ENCODE data around the gene ZNF681. TPM values are rescaled to one million over a fixed set of nuclear protein-coding genes. Genes with fewer than 3 reads are reported as not detected.

The ZNF681 gene
- total RNA-seq, 6 experiments from 2014 or later, result under 0.01 to 0.49 (median 0.08) TPM

- Histone ChIP-seq H3K36me3 (no peaks in the 10 kb centered on the region), H3K4me3 (no peak overlapping the region), H3K9me3 (no peaks in the 10 kb centered on the region), H3K4me1 (no peaks in the 10 kb centered on the region), H3K27me3 (no peaks in the 10 kb centered on the region), H3K27ac (no peak overlapping the region)
- intact Hi-C loops (cut with DNase I), result no loop called here
- no peak for TF ChIP-seq CTCF (IDR thresholded peaks at IDR 0.05)
- TF ChIP-seq POLR2A (IDR thresholded peaks at IDR 0.05), result no peak
- ATAC-seq (no peak), DNase-seq (no peak)
Observed at GRCh38 chr19:23800868-23801267, 42.2 kb upstream of the ZNF681 start.

- Histone ChIP-seq H3K4me1 (no peaks in the 10 kb centered on the region), H3K9me3 (no peaks in the 10 kb centered on the region), H3K36me3 (no peaks in the 10 kb centered on the region), H3K27ac (no peak overlapping the region), H3K27me3 (no peaks in the 10 kb centered on the region), H3K4me3 (no peak overlapping the region)
- DNase-seq (no peak), ATAC-seq (no peak)
- intact Hi-C loops (cut with DNase I), result no loop called here
- TF ChIP-seq POLR2A (IDR thresholded peaks at IDR 0.05) (no peak), CTCF (IDR thresholded peaks at IDR 0.05) (no peak)
- 64% methylated on average over 3 of the region's 3 CpGs for WGBS (ENCODE audit: insufficient coverage, low coverage, low lambda C conversion rate, missing lambda C conversion rate)
Observed at GRCh38 chr19:23800271-23800670, 41.6 kb upstream of the ZNF681 start.

- intact Hi-C loops (cut with DNase I), result no loop called here
- no peak for TF ChIP-seq CTCF (IDR thresholded peaks at IDR 0.05)
- no peak for TF ChIP-seq POLR2A (IDR thresholded peaks at IDR 0.05)
- H3K4me1 ChIP-seq, result no peaks in the 10 kb centered on the region
- H3K4me3 ChIP-seq, result no peak overlapping the region
- no peak for ATAC-seq
- DNase-seq, result no peak
- H3K36me3 ChIP-seq, result no peaks in the 10 kb centered on the region
- no peak overlapping the region for H3K27ac ChIP-seq
- no peaks in the 10 kb centered on the region for H3K27me3 ChIP-seq
- no peaks in the 10 kb centered on the region for H3K9me3 ChIP-seq
- 50% methylated on average over 1 of the region's 5 CpGs for WGBS (ENCODE audit: insufficient coverage, low coverage, low lambda C conversion rate, missing lambda C conversion rate)
Observed at GRCh38 chr19:23799321-23799720, 40.6 kb upstream of the ZNF681 start.

GRCh38 chr19:23795462-23795861 is 36.8 kb upstream of the ZNF681 start:
- Histone ChIP-seq H3K9me3 (no peaks in the 10 kb centered on the region), H3K4me1 (no peaks in the 10 kb centered on the region), H3K27me3 (no peaks in the 10 kb centered on the region), H3K36me3 (no peaks in the 10 kb centered on the region), H3K4me3 (no peak overlapping the region), H3K27ac (no peak overlapping the region)
- no peak for DNase-seq
- TF ChIP-seq CTCF (IDR thresholded peaks at IDR 0.05), result no peak
- no peak for TF ChIP-seq POLR2A (IDR thresholded peaks at IDR 0.05)
- no peak for ATAC-seq
- intact Hi-C loops (cut with DNase I), result no loop called here

- Histone ChIP-seq H3K4me1 (no peaks in the 10 kb centered on the region), H3K27ac (no peak overlapping the region), H3K4me3 (no peak overlapping the region), H3K27me3 (no peaks in the 10 kb centered on the region), H3K36me3 (no peaks in the 10 kb centered on the region), H3K9me3 (no peaks in the 10 kb centered on the region)
- DNase-seq (no peak), ATAC-seq (no peak)
- 85% methylated on average over 5 of the region's 5 CpGs for WGBS (ENCODE audit: insufficient coverage, low coverage, low lambda C conversion rate, missing lambda C conversion rate)
- intact Hi-C loops (cut with DNase I), result no loop called here
- TF ChIP-seq POLR2A (IDR thresholded peaks at IDR 0.05) (no peak), CTCF (IDR thresholded peaks at IDR 0.05) (no peak)
Observed at GRCh38 chr19:23792784-23793183, 34.1 kb upstream of the ZNF681 start.

All from right lobe of liver (tissue), 6 donors.